ENCODE measurements around the gene PLCB1.
"Not testable (repeated sequence)": the region's sequence is repeated elsewhere in the genome, so short reads cannot be mapped to it uniquely, and the experiment has no call there.

- TF ChIP-seq, protein P1, sequence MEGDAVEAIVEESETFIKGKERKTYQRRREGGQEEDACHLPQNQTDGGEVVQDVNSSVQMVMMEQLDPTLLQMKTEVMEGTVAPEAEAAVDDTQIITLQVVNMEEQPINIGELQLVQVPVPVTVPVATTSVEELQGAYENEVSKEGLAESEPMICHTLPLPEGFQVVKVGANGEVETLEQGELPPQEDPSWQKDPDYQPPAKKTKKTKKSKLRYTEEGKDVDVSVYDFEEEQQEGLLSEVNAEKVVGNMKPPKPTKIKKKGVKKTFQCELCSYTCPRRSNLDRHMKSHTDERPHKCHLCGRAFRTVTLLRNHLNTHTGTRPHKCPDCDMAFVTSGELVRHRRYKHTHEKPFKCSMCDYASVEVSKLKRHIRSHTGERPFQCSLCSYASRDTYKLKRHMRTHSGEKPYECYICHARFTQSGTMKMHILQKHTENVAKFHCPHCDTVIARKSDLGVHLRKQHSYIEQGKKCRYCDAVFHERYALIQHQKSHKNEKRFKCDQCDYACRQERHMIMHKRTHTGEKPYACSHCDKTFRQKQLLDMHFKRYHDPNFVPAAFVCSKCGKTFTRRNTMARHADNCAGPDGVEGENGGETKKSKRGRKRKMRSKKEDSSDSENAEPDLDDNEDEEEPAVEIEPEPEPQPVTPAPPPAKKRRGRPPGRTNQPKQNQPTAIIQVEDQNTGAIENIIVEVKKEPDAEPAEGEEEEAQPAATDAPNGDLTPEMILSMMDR (conservative IDR thresholded peaks at IDR 0.05): not testable (repeated sequence)
- not testable (repeated sequence) for TF ChIP-seq ZFX (IDR thresholded peaks at IDR 0.05)
Measured at GRCh38 chr20:8853211-8853610, 721.1 kb downstream of the PLCB1 start.
